ENCODE data around the gene ZNF276.

Gene ZNF276

DNA sequence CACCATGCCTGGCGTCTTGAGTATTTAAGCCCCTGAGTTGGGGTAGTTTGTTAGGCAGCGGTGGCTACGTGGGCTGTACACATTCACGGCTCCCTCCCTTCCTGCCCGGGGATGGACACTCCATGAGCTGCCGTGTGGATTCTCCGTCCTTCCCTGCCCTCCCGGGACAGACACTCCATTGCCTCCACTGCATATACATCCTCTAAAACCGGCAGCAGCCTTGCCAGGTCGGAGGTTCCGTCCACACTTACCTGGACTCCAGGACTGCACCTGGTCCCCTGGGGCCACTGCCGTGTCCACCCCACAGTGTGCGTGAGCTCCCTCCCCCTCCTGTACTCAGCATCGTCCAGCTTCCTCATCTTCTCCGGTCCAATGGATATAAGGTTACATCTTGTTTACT lies 16.3 kb upstream of the ZNF276 start:
- TF ChIP-seq, protein P1, sequence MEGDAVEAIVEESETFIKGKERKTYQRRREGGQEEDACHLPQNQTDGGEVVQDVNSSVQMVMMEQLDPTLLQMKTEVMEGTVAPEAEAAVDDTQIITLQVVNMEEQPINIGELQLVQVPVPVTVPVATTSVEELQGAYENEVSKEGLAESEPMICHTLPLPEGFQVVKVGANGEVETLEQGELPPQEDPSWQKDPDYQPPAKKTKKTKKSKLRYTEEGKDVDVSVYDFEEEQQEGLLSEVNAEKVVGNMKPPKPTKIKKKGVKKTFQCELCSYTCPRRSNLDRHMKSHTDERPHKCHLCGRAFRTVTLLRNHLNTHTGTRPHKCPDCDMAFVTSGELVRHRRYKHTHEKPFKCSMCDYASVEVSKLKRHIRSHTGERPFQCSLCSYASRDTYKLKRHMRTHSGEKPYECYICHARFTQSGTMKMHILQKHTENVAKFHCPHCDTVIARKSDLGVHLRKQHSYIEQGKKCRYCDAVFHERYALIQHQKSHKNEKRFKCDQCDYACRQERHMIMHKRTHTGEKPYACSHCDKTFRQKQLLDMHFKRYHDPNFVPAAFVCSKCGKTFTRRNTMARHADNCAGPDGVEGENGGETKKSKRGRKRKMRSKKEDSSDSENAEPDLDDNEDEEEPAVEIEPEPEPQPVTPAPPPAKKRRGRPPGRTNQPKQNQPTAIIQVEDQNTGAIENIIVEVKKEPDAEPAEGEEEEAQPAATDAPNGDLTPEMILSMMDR (IDR thresholded peaks at IDR 0.05), result no peak
- no peak overlapping the region for H3K4me3 ChIP-seq
- H3K27ac ChIP-seq, result no peak overlapping the region
- DNase-seq (ENCODE audit: low spot score), result no peak

DNA sequence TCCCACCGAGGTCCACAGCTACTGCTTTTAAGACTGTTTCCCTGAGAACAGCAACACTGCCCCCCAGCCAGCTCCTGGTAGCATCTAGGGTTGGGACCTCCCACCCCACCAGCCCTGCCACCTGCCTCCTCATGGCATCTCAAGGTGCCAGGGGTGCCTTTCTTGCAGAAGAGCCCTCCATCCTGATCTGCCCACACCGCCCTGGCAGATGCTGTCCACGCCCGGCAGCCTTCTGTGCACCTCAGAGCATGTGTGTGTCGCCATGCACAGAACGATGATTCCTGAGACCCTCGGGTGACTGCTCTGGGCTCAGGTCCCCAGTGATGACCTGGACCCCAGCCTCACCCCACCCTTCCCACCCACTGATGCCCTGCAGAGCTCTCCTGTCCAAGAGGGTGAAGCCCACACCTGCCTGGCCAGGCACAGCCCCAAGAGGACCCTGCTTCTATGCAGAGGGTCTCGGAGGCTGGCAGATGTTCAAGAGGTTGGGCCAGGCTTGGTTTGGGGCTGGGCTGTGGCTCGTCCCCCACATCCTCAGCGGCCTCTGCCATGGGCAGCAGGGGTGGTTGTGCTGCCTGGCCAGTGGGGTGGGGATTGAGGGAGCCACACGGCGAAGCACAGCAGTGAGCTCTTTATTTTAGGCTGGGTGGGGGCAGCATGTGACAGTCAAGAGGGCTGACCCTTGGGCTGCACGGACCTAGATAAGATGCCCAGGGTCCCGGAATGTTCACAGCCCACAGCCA lies 14.6 kb upstream of the ZNF276 start:
- DNase-seq (ENCODE audit: low spot score), result no peak

DNA sequence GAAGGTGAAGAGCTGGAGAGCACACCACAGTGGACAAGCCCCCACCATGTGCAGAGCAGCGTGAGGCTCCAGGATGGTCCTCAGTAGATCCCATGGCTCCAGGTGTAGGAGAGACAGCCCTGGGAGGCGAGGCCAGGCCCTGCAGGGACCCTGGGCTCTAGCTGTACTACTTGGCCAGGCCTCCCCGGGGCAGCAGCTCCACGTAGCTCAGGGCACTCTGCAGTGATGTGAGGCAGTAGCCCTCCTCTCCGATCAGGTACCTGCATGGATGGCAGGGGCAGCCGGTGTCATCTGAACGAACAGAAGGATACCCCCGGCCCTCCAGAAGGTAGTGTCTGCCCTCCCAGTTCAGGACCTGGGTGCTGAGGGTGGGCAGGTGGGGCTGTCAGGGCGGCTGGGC lies 13.6 kb upstream of the ZNF276 start:
- Histone ChIP-seq H3K27ac (no peak overlapping the region), H3K4me3 (no peak overlapping the region)
- no peak for DNase-seq (ENCODE audit: low spot score)
- TF ChIP-seq, protein P1 (IDR thresholded peaks at IDR 0.05), result no peak

More for the DNA sequence above, 14.6 kb upstream of the ZNF276 start:
- TF ChIP-seq, protein P1 (IDR thresholded peaks at IDR 0.05), result no peak
- Histone ChIP-seq H3K27ac (no peak overlapping the region), H3K4me3 (no peak overlapping the region)

DNA sequence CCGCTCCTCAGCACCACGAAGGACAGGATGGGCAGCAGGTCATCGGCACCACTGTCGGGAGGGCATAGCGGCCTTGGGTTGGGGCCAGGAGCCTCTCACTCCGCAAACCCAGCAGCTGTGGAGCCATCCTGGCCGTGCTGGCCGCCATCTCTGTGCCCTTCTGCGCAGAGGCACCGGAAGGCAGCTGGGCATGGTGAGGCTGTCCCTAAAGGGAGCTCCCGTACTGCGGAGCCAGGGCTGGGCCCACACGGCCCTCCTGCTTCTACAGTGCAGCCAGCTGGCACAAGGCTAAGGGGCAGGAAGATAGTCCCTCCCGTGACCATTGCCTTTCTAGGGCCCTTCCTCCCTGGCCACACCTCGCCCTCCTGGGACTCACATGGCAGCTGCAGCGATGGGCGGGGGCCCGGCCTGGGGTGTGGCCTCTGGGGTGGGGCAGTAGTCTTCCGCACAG lies 12.8 kb upstream of the ZNF276 start:
- Histone ChIP-seq H3K4me3 (no peak overlapping the region), H3K27ac (no peak overlapping the region)
- TF ChIP-seq, protein P1 (IDR thresholded peaks at IDR 0.05), result no peak
- no peak for DNase-seq (ENCODE audit: low spot score)

DNA sequence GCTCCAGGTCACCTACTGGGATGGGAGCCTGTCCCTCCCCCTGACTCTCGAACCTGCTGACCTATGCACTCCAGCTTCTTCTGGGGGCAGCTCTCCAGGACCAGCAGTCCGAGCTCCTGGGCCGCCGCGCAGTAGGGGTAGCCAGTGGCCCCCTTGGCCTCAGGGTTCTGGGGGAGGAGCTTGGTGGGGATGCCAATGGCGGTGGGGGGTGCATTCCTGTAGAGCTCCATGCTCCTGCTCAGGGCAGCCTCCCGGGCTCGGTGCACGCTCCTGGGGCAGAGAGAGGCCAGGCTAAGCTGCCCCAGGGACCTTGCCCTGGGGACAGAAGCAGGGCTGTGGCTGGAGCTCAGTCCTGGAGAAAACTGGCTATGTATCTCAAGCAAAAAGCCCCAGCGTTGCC lies 12.2 kb upstream of the ZNF276 start:
- DNase-seq (ENCODE audit: low spot score), result no peak
- Histone ChIP-seq H3K27ac (no peak overlapping the region), H3K4me3 (no peak overlapping the region)
- TF ChIP-seq, protein P1 (IDR thresholded peaks at IDR 0.05), result no peak

DNA sequence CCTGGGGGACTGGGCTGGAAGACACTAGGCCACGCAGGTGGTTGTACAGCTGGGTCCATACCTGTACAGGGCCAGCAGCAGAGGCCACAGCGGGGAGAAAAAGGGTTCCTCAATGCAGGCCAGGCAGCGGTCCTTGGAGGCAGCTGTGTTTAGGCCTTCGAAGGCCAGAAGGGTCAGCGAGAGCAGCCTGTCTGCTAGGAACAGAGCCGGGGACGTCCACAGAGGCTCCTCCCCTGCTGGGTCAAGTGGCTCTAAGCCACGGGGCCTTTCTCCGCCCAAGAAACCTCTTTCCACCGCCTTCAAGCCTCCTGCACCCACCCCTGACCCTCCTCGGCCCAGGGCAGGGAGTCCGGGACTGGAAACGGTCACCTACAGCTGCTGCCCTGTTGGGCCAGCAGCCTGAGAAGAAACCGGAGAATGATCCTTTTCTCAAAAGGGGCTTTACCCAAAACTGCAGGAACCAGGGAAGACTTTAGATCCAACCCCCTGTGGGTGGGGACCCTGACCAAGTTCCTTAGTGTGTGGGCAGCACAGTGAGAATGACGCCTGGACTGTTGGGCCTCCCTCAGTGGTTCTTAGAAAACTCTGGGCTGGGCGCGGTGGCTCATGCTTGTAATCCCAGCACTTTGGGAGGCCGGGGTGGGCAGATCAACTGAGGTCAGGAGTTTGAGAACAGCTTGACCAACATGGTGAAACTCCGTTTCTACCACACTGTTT lies 11.5 kb upstream of the ZNF276 start:
- no peak overlapping the region for H3K4me3 ChIP-seq
- TF ChIP-seq, protein P1 (IDR thresholded peaks at IDR 0.05), result no peak
- no peak overlapping the region for H3K27ac ChIP-seq
- no peak for DNase-seq (ENCODE audit: low spot score)
